ENCODE data around the gene KCNJ6. TPM values are rescaled to one million over a fixed set of nuclear protein-coding genes. Genes with fewer than 3 reads are reported as not detected.
"Not testable (repeated sequence)": the region's sequence is repeated elsewhere in the genome, so short reads cannot be mapped to it uniquely, and the experiment has no call there.

The KCNJ6 gene
- total RNA-seq, 2 experiments from 2014 or later = not detected

DNA sequence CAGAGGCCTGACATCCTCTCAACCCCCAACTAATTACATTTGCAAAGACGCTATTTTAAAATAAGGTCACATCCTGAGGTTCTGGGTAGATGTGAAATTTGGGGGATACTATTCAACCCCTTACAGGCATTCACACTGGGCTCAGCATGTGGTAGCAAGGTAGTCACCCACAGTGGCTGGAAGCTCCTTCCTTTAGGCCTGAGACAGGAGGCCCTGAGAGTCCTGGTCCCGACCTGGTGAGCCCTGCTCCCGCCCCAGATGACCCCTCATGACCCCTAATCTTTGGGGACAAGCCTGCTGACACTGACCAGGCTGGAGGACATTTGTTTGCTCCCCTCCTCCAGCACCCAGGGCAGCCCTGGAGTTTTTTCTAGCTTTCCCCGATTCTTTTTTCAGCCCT is 323.8 kb downstream of the KCNJ6 start:
- Histone ChIP-seq H3K9me3 (ENCODE audit: low read length) (no peaks in the 10 kb centered on the region), H3K9me2 (ENCODE audit: insufficient read depth, low read length) (no peaks in the 10 kb centered on the region), H3K36me3 (ENCODE audit: insufficient read depth, low read length) (no peaks in the 10 kb centered on the region), H3K79me2 (ENCODE audit: insufficient read depth, low read depth, low read length) (no peaks in the 10 kb centered on the region), H3K4me1 (ENCODE audit: insufficient read depth, low read length, poor library complexity, severe bottlenecking) (peaks cover 3% of the 10 kb centered on the region), H2AFZ (ENCODE audit: low read length) (peak overlapping the region; percentile 36; the same call in 1 of the 2 replicates), H4K20me1 (ENCODE audit: insufficient read depth, low read length) (no peaks in the 10 kb centered on the region), H3K27ac (ENCODE audit: low read depth, low read length, poor library complexity, severe bottlenecking) (no peak overlapping the region), H3K4me3 (ENCODE audit: low read depth, low read length, poor library complexity, severe bottlenecking) (no peak overlapping the region), H3K4me2 (ENCODE audit: low read length) (0 out of 2 replicates have a peak overlapping the region, but pooled peaks have one; percentile 5)
- ChIA-PET POLR2A (no interaction called here), CTCF (ENCODE audit: unreplicated experiment) (no interaction called here)
- no peak for DNase-seq (ENCODE audit: low spot score)
- intact Hi-C loops (cut with micrococcal nuclease; ENCODE audit: unreplicated experiment) = no loop called here
- BruUV-seq (replicated peaks) = no TSS peak
- TF ChIP-seq EZH2phosphoT487 (IDR thresholded peaks at IDR 0.05; ENCODE audit: borderline replicate concordance, low read depth, low read length) = no peak
- TF ChIP-seq, protein P1, sequence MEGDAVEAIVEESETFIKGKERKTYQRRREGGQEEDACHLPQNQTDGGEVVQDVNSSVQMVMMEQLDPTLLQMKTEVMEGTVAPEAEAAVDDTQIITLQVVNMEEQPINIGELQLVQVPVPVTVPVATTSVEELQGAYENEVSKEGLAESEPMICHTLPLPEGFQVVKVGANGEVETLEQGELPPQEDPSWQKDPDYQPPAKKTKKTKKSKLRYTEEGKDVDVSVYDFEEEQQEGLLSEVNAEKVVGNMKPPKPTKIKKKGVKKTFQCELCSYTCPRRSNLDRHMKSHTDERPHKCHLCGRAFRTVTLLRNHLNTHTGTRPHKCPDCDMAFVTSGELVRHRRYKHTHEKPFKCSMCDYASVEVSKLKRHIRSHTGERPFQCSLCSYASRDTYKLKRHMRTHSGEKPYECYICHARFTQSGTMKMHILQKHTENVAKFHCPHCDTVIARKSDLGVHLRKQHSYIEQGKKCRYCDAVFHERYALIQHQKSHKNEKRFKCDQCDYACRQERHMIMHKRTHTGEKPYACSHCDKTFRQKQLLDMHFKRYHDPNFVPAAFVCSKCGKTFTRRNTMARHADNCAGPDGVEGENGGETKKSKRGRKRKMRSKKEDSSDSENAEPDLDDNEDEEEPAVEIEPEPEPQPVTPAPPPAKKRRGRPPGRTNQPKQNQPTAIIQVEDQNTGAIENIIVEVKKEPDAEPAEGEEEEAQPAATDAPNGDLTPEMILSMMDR (conservative IDR thresholded peaks at IDR 0.05; ENCODE audit: low read length) = no peak

DNA sequence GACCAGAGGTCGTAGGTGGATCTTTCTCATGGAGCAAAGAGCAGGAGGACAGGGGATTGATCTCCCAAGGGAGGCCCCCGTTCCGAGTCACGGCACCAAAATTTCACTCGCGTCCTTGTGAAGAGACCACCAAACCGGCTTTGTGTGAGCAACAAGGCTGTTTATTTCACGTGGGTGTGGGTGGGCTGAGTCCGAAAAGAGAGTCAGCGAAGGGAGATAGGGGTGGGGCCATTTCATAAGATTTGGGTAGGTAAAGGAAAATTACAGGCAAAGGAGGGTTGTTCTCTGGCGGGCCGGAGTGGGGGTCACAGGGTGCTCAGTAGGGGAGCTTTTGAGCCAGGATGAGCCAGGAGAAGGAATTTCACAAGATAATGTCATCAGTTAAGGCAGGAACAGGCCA is 324.3 kb downstream of the KCNJ6 start:
- H2AFZ ChIP-seq (ENCODE audit: low read length); intact Hi-C loops (cut with micrococcal nuclease; ENCODE audit: unreplicated experiment); H3K4me2 ChIP-seq (ENCODE audit: low read length); DNase-seq (ENCODE audit: low spot score); H3K9me2 ChIP-seq (ENCODE audit: insufficient read depth, low read length); H3K4me3 ChIP-seq (ENCODE audit: low read depth, low read length, poor library complexity, severe bottlenecking); H3K79me2 ChIP-seq (ENCODE audit: insufficient read depth, low read depth, low read length); H3K4me1 ChIP-seq (ENCODE audit: insufficient read depth, low read length, poor library complexity, severe bottlenecking); POLR2A ChIA-PET; CTCF ChIA-PET (ENCODE audit: unreplicated experiment); H3K9me3 ChIP-seq (ENCODE audit: low read length); BruUV-seq (replicated peaks); H3K27ac ChIP-seq (ENCODE audit: low read depth, low read length, poor library complexity, severe bottlenecking); H4K20me1 ChIP-seq (ENCODE audit: insufficient read depth, low read length); H3K36me3 ChIP-seq (ENCODE audit: insufficient read depth, low read length): not testable (repeated sequence)

DNA sequence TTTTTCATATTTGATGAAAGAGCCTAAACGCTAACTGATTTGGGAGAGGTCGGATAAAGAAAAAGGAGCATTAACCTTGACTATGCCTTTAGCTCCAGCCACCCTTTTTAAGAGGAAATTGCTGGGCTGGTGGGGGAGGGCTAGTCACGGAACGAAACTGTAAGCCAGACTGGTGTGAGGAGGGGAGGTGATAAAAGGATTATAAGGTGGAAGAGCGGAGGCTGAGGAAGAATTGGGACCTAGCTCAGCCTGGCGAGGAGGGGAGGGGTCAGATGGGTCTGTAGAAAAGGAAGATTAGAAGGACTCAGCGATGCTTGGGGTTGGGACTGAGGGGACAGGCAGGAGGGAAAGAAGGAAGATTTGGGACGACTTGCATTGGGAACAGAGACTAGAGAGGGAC is 325.4 kb downstream of the KCNJ6 start:
- BruUV-seq (replicated peaks); CTCF ChIA-PET (ENCODE audit: unreplicated experiment); H3K79me2 ChIP-seq (ENCODE audit: insufficient read depth, low read depth, low read length); H3K36me3 ChIP-seq (ENCODE audit: insufficient read depth, low read length); H3K9me3 ChIP-seq (ENCODE audit: low read length); H3K9me2 ChIP-seq (ENCODE audit: insufficient read depth, low read length); intact Hi-C loops (cut with micrococcal nuclease; ENCODE audit: unreplicated experiment); DNase-seq (ENCODE audit: low spot score); H3K4me1 ChIP-seq (ENCODE audit: insufficient read depth, low read length, poor library complexity, severe bottlenecking); H4K20me1 ChIP-seq (ENCODE audit: insufficient read depth, low read length); H3K27ac ChIP-seq (ENCODE audit: low read depth, low read length, poor library complexity, severe bottlenecking); POLR2A ChIA-PET; H3K4me2 ChIP-seq (ENCODE audit: low read length); H2AFZ ChIP-seq (ENCODE audit: low read length); H3K4me3 ChIP-seq (ENCODE audit: low read depth, low read length, poor library complexity, severe bottlenecking): not testable (repeated sequence)

DNA sequence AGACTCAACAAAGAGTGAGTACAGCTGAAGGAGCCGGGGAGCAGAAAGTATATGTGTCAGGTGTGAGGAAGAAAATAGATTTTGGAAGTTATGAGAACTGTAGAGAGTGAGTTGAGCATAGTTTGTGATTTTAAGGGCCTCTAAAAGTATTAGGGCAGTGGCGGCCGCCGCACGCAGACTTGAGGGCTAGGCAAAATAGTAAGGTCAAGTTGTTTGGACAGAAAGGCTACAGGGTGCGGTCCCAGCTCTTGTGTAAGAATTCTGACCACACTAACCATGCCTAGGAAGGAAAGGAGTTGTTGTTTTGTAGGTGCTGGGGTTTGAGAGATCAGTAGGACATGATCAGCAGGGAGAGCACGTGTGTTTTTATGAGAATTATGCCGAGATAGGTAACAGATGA is 327.6 kb downstream of the KCNJ6 start:
- CTCF ChIA-PET (ENCODE audit: unreplicated experiment); H3K9me3 ChIP-seq (ENCODE audit: low read length); H3K79me2 ChIP-seq (ENCODE audit: insufficient read depth, low read depth, low read length); H2AFZ ChIP-seq (ENCODE audit: low read length); DNase-seq (ENCODE audit: low spot score); H3K36me3 ChIP-seq (ENCODE audit: insufficient read depth, low read length); POLR2A ChIA-PET; H3K4me1 ChIP-seq (ENCODE audit: insufficient read depth, low read length, poor library complexity, severe bottlenecking); H3K4me2 ChIP-seq (ENCODE audit: low read length); H3K9me2 ChIP-seq (ENCODE audit: insufficient read depth, low read length); H3K4me3 ChIP-seq (ENCODE audit: low read depth, low read length, poor library complexity, severe bottlenecking); BruUV-seq (replicated peaks); H4K20me1 ChIP-seq (ENCODE audit: insufficient read depth, low read length); intact Hi-C loops (cut with micrococcal nuclease; ENCODE audit: unreplicated experiment); H3K27ac ChIP-seq (ENCODE audit: low read depth, low read length, poor library complexity, severe bottlenecking): not testable (repeated sequence)
